ENCODE results near the gene TEX29. TPM values are rescaled to one million over a fixed set of nuclear protein-coding genes. Genes with fewer than 3 reads are reported as not detected.

Gene TEX29
- polyA plus RNA-seq, 1 donor from 2014 or later: not detected

- Histone ChIP-seq H3K79me2 (replicated peaks; ENCODE audit: insufficient read depth, low read length) (no peaks in the 10 kb centered on the region), H3K4me3 (ENCODE audit: low read length) (no peak overlapping the region), H3K4me2 (ENCODE audit: low read length) (no peak overlapping the region), H3K9me3 (ENCODE audit: low read length) (no peaks in the 10 kb centered on the region), H2AFZ (ENCODE audit: low read depth, low read length) (no peak overlapping the region), H4K20me1 (ENCODE audit: insufficient read depth) (no peaks in the 10 kb centered on the region), H3K9ac (ENCODE audit: low read length) (no peak overlapping the region), H3K9me2 (ENCODE audit: insufficient read depth, low read length) (no peaks in the 10 kb centered on the region), H3K27ac (ENCODE audit: low read length) (no peak overlapping the region), H3K36me3 (ENCODE audit: insufficient read depth, low read length) (peaks cover 27% of the 10 kb centered on the region), H3F3A (ENCODE audit: insufficient read depth, low read length, poor library complexity, severe bottlenecking) (no peaks in the 10 kb centered on the region), H3K27me3 (ENCODE audit: insufficient read depth, low read depth, low read length) (no peaks in the 10 kb centered on the region)
- no peak for TF ChIP-seq MXI1 (conservative IDR thresholded peaks at IDR 0.05; ENCODE audit: poor library complexity, severe bottlenecking)
- no peak for TF ChIP-seq TAF1 (IDR thresholded peaks at IDR 0.05; ENCODE audit: low read depth)
- TF ChIP-seq EP300 (conservative IDR thresholded peaks at IDR 0.05; ENCODE audit: poor library complexity, severe bottlenecking): no peak
- no peak for TF ChIP-seq EZH2 (IDR thresholded peaks at IDR 0.05; ENCODE audit: borderline replicate concordance, insufficient read depth, low read length, poor library complexity, severe bottlenecking)
- no peak for TF ChIP-seq POLR2AphosphoS5 (IDR thresholded peaks at IDR 0.05)
Measured at GRCh38 chr13:111291908-111292307, 28.5 kb upstream of the TEX29 start.

GRCh38 chr13:111292710-111293485 is 27.5 kb upstream of the TEX29 start:
- no peak for TF ChIP-seq TAF1 (IDR thresholded peaks at IDR 0.05; ENCODE audit: low read depth)
- no peak overlapping the region for H3K4me3 ChIP-seq (ENCODE audit: low read length)
- H2AFZ ChIP-seq (ENCODE audit: low read depth, low read length): no peak overlapping the region
- no peaks in the 10 kb centered on the region for H3K27me3 ChIP-seq (ENCODE audit: insufficient read depth, low read depth, low read length)
- no peaks in the 10 kb centered on the region for H3K9me2 ChIP-seq (ENCODE audit: insufficient read depth, low read length)
- H3K36me3 ChIP-seq (ENCODE audit: insufficient read depth, low read length): peaks cover 18% of the 10 kb centered on the region
- H3K4me2 ChIP-seq (ENCODE audit: low read length): no peak overlapping the region
- no peaks in the 10 kb centered on the region for H3K79me2 ChIP-seq (replicated peaks; ENCODE audit: insufficient read depth, low read length)
- no peaks in the 10 kb centered on the region for H3F3A ChIP-seq (ENCODE audit: insufficient read depth, low read length, poor library complexity, severe bottlenecking)
- no peak overlapping the region for H3K27ac ChIP-seq (ENCODE audit: low read length)
- H3K9me3 ChIP-seq (ENCODE audit: low read length): no peaks in the 10 kb centered on the region
- H4K20me1 ChIP-seq (ENCODE audit: insufficient read depth): no peaks in the 10 kb centered on the region
- H3K9ac ChIP-seq (ENCODE audit: low read length): no peak overlapping the region

GRCh38 chr13:111295886-111296285 is 24.6 kb upstream of the TEX29 start:
- TF ChIP-seq MXI1 (conservative IDR thresholded peaks at IDR 0.05; ENCODE audit: poor library complexity, severe bottlenecking) (no peak), SMC3 (conservative IDR thresholded peaks at IDR 0.05; ENCODE audit: poor library complexity) (no peak), REST (IDR thresholded peaks at IDR 0.05; ENCODE audit: borderline replicate concordance) (no peak), CTCF (IDR thresholded peaks at IDR 0.05; ENCODE audit: poor library complexity, severe bottlenecking) (no peak), POLR2AphosphoS5 (IDR thresholded peaks at IDR 0.05) (no peak), EZH2 (IDR thresholded peaks at IDR 0.05; ENCODE audit: borderline replicate concordance, insufficient read depth, low read length, poor library complexity, severe bottlenecking) (no peak), EP300 (conservative IDR thresholded peaks at IDR 0.05; ENCODE audit: poor library complexity, severe bottlenecking) (no peak), TAF1 (IDR thresholded peaks at IDR 0.05; ENCODE audit: low read depth) (no peak)
- Histone ChIP-seq H3K9ac (ENCODE audit: low read length) (no peak overlapping the region), H2AFZ (ENCODE audit: low read depth, low read length) (no peak overlapping the region), H3K27me3 (ENCODE audit: insufficient read depth, low read depth, low read length) (no peaks in the 10 kb centered on the region), H3K27ac (ENCODE audit: low read length) (no peak overlapping the region), H3K79me2 (replicated peaks; ENCODE audit: insufficient read depth, low read length) (no peaks in the 10 kb centered on the region), H3K4me2 (ENCODE audit: low read length) (no peak overlapping the region), H3K4me3 (ENCODE audit: low read length) (no peak overlapping the region), H3K9me3 (ENCODE audit: low read length) (no peaks in the 10 kb centered on the region), H3K36me3 (ENCODE audit: insufficient read depth, low read length) (peaks cover 8% of the 10 kb centered on the region), H3K9me2 (ENCODE audit: insufficient read depth, low read length) (no peaks in the 10 kb centered on the region), H4K20me1 (ENCODE audit: insufficient read depth) (no peaks in the 10 kb centered on the region), H3F3A (ENCODE audit: insufficient read depth, low read length, poor library complexity, severe bottlenecking) (no peaks in the 10 kb centered on the region)
